Measurements from ENCODE around the gene FAM120AOS. TPM values are rescaled to one million over a fixed set of nuclear protein-coding genes. Genes with fewer than 3 reads are reported as not detected.

FAM120AOS gene
- total RNA-seq, 2 experiments from 2014 or later: 47.1 to 55.7 TPM

DNA sequence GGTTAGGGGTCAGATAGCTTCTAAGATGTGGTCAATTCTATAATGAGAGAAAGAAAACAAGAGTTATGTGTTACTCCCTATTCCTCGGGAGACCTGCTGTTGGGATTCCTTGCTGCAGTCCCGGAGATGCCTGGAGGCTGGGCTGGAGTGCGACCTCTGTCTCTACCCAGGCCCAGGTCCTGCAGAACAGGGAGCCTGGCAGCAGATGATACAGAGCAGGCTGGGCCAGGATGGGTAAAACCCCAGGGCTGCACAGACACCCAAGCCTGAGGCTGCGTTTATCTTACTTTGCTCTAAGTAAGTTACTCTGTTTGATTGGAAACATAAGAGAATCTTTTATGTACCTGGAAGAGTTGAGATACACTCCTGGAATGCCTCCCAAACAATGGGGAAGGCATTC is 26.9 kb upstream of the FAM120AOS start:
- DNase-seq (ENCODE audit: low spot score): no peak
- peaks cover 94% of the 10 kb centered on the region for H3K36me3 ChIP-seq (ENCODE audit: insufficient read depth, low read length)
- POLR2A ChIA-PET: no interaction called here
- no peak overlapping the region for H3K4me3 ChIP-seq (ENCODE audit: low read depth, low read length, poor library complexity, severe bottlenecking)
- H3K27ac ChIP-seq (ENCODE audit: low read depth, low read length, poor library complexity, severe bottlenecking): no peak overlapping the region
- H3K4me2 ChIP-seq (ENCODE audit: low read length): no peak overlapping the region
- intact Hi-C loops (cut with micrococcal nuclease; ENCODE audit: unreplicated experiment): no loop called here
- no peak for TF ChIP-seq CTCF (conservative IDR thresholded peaks at IDR 0.05; ENCODE audit: low read length)
- no peak for TF ChIP-seq EZH2phosphoT487 (IDR thresholded peaks at IDR 0.05; ENCODE audit: borderline replicate concordance, low read depth, low read length)
- no peaks in the 10 kb centered on the region for H3K9me2 ChIP-seq (ENCODE audit: insufficient read depth, low read length)
- H3K4me1 ChIP-seq (ENCODE audit: insufficient read depth, low read length, poor library complexity, severe bottlenecking): no peaks in the 10 kb centered on the region
- CTCF ChIA-PET (ENCODE audit: unreplicated experiment): no interaction called here
- no TSS peak for BruUV-seq (replicated peaks)
- H3K9me3 ChIP-seq (ENCODE audit: low read length): no peaks in the 10 kb centered on the region
- H4K20me1 ChIP-seq (ENCODE audit: insufficient read depth, low read length): 0 out of 2 replicates have a peak, but pooled peaks cover 5% of the 10 kb centered on the region
- peaks cover 58% of the 10 kb centered on the region; the same call in 1 of the 2 replicates for H3K79me2 ChIP-seq (ENCODE audit: insufficient read depth, low read depth, low read length)
- no peak overlapping the region for H2AFZ ChIP-seq (ENCODE audit: low read length)

DNA sequence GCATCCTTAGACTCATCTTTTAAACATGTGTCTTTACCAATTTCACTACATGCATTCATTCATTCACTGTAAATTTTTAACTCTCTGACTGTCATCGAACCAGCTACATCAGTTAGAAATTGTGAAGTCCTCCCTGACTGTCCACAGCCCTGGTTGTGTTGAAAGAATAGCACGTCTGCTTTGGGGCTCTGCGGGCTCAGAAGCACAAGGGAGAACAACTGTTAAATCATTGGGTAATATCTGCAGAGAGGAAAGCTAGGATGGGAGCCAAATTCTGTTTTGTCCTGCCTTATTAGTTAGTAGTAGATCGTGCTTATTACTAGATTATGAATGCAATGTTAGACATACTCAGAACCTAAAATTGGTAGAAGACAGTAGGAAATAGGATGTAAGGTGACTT is 26.3 kb upstream of the FAM120AOS start:
- H3K27ac ChIP-seq (ENCODE audit: low read depth, low read length, poor library complexity, severe bottlenecking): no peak overlapping the region
- 0 out of 2 replicates have a peak, but pooled peaks cover 5% of the 10 kb centered on the region for H4K20me1 ChIP-seq (ENCODE audit: insufficient read depth, low read length)
- H3K9me2 ChIP-seq (ENCODE audit: insufficient read depth, low read length): no peaks in the 10 kb centered on the region
- POLR2A ChIA-PET: no interaction called here
- peaks cover 94% of the 10 kb centered on the region for H3K36me3 ChIP-seq (ENCODE audit: insufficient read depth, low read length)
- no peak overlapping the region for H2AFZ ChIP-seq (ENCODE audit: low read length)
- intact Hi-C loops (cut with micrococcal nuclease; ENCODE audit: unreplicated experiment): no loop called here
- no peak for TF ChIP-seq EZH2phosphoT487 (IDR thresholded peaks at IDR 0.05; ENCODE audit: borderline replicate concordance, low read depth, low read length)
- TF ChIP-seq CTCF (conservative IDR thresholded peaks at IDR 0.05; ENCODE audit: low read length): no peak
- H3K9me3 ChIP-seq (ENCODE audit: low read length): no peaks in the 10 kb centered on the region
- no peak overlapping the region for H3K4me3 ChIP-seq (ENCODE audit: low read depth, low read length, poor library complexity, severe bottlenecking)
- H3K79me2 ChIP-seq (ENCODE audit: insufficient read depth, low read depth, low read length): peaks cover 55% of the 10 kb centered on the region; the same call in 1 of the 2 replicates
- no peak overlapping the region for H3K4me2 ChIP-seq (ENCODE audit: low read length)
- BruUV-seq (replicated peaks): no TSS peak
- DNase-seq (ENCODE audit: low spot score): no peak
- CTCF ChIA-PET (ENCODE audit: unreplicated experiment): no interaction called here
- H3K4me1 ChIP-seq (ENCODE audit: insufficient read depth, low read length, poor library complexity, severe bottlenecking): no peaks in the 10 kb centered on the region

GRCh38 chr9:93477397-93477796 is 24.0 kb upstream of the FAM120AOS start:
- H4K20me1 ChIP-seq (ENCODE audit: insufficient read depth, low read length): 0 out of 2 replicates have a peak, but pooled peaks cover 5% of the 10 kb centered on the region

More at GRCh38 chr9:93477397-93477796, 24.0 kb upstream of the FAM120AOS start:
- no peak overlapping the region for H2AFZ ChIP-seq (ENCODE audit: low read length)
- peaks cover 94% of the 10 kb centered on the region for H3K36me3 ChIP-seq (ENCODE audit: insufficient read depth, low read length)
- POLR2A ChIA-PET: interaction anchor here (0.6 to 1.4 kb wide), 3 partner anchors 9 to 624 kb away, joined by 3 to 5 read pairs (median 3); no protein-coding TSS in a partner anchor
- H3K4me3 ChIP-seq (ENCODE audit: low read depth, low read length, poor library complexity, severe bottlenecking): no peak overlapping the region
- peaks cover 48% of the 10 kb centered on the region; the same call in 1 of the 2 replicates for H3K79me2 ChIP-seq (ENCODE audit: insufficient read depth, low read depth, low read length)
- BruUV-seq (replicated peaks): no TSS peak
- TF ChIP-seq EZH2phosphoT487 (IDR thresholded peaks at IDR 0.05; ENCODE audit: borderline replicate concordance, low read depth, low read length) (no peak), CTCF (conservative IDR thresholded peaks at IDR 0.05; ENCODE audit: low read length) (no peak)
- DNase-seq (ENCODE audit: low spot score): no peak
- no peaks in the 10 kb centered on the region for H3K4me1 ChIP-seq (ENCODE audit: insufficient read depth, low read length, poor library complexity, severe bottlenecking)
- H3K9me2 ChIP-seq (ENCODE audit: insufficient read depth, low read length): no peaks in the 10 kb centered on the region
- H3K9me3 ChIP-seq (ENCODE audit: low read length): no peaks in the 10 kb centered on the region
- H3K4me2 ChIP-seq (ENCODE audit: low read length): no peak overlapping the region
- intact Hi-C loops (cut with micrococcal nuclease; ENCODE audit: unreplicated experiment): no loop called here
- H3K27ac ChIP-seq (ENCODE audit: low read depth, low read length, poor library complexity, severe bottlenecking): no peak overlapping the region
- CTCF ChIA-PET (ENCODE audit: unreplicated experiment): no interaction called here
